Measurements from ENCODE around the gene NFKB2. TPM values are rescaled to one million over a fixed set of nuclear protein-coding genes. Genes with fewer than 3 reads are reported as not detected.

The NFKB2 gene
- total and polyA plus RNA-seq, 2 of the 8 experiments (the other 6 are each of a cell fraction or from before 2014, with no cell fraction given): 20.4 to 31.4 TPM

GRCh38 chr10:102368077-102368476, 27.4 kb upstream of the NFKB2 start:
- H4K20me1 ChIP-seq (replicated peaks in 1 of 2; ENCODE audit: control insufficient read depth in 1 of 2, insufficient read depth in 2 of 2, low read length in 2 of 2): peaks cover 0 to under 1% of the 10 kb centered on the region in 2 experiments
- H3K23me2 ChIP-seq (ENCODE audit: low read depth, low read length): no peaks in the 10 kb centered on the region
- H3K4me1 ChIP-seq (replicated peaks in 1 of 4; ENCODE audit: control insufficient read depth in 3 of 4, insufficient read depth in 4 of 4, low read length in 3 of 4): no peaks in the 10 kb centered on the region
- no peak overlapping the region for H3K4me2 ChIP-seq (ENCODE audit: insufficient read depth in 1 of 2, low read depth in 2 of 2, low read length in 2 of 2)
- H2BK20ac ChIP-seq (ENCODE audit: low read length): no peak overlapping the region
- H3K9me3 ChIP-seq (ENCODE audit: insufficient read depth in 2 of 2, low read depth in 1 of 2, low read length in 1 of 2): no peaks in the 10 kb centered on the region
- POLR2A ChIA-PET (ENCODE audit: partially characterized antibody): no interaction called here
- no peak overlapping the region for H3K18ac ChIP-seq (ENCODE audit: extremely low read depth, low read length)
- peaks cover 4 to 58% (median 42%) of the 10 kb centered on the region in 4 experiments; a peak in 7 of 8 replicates for H3K36me3 ChIP-seq (ENCODE audit: control insufficient read depth in 2 of 4, insufficient read depth in 4 of 4, low read length in 3 of 4)
- H3K4me3 ChIP-seq (ENCODE audit: extremely low read depth in 1 of 4, insufficient read depth in 2 of 4, low read depth in 3 of 4, low read length in 4 of 4): no peak overlapping the region
- H2BK15ac ChIP-seq (ENCODE audit: low read length): no peak overlapping the region
- no peaks in the 10 kb centered on the region for H3K27me3 ChIP-seq (replicated peaks in 1 of 4; ENCODE audit: control insufficient read depth in 3 of 4, extremely low read depth in 1 of 4, insufficient read depth in 3 of 4, low read length in 3 of 4)
- TF ChIP-seq SRF (IDR thresholded peaks at IDR 0.05; ENCODE audit: low read depth, low read length) (no peak), EZH2 (IDR thresholded peaks at IDR 0.05; ENCODE audit: low read depth, low read length, severe bottlenecking) (no peak), TAF1 (IDR thresholded peaks at IDR 0.05; ENCODE audit: low read depth, low read length) (no peak), MAX (IDR thresholded peaks at IDR 0.05) (no peak)
- H3K56ac ChIP-seq (replicated peaks; ENCODE audit: insufficient read length, low read depth, low read length): no peak overlapping the region
- no peak overlapping the region for H2AFZ ChIP-seq (ENCODE audit: low read length)
- no peak overlapping the region for H3K4ac ChIP-seq (replicated peaks; ENCODE audit: insufficient read length, low read depth, low read length)
- no peaks in the 10 kb centered on the region for H3K79me2 ChIP-seq (ENCODE audit: control insufficient read depth in 1 of 2, insufficient read depth in 2 of 2, low read length in 2 of 2)
- no peak overlapping the region for H2AK5ac ChIP-seq (ENCODE audit: low read depth, low read length)
- no peak overlapping the region for H3K23ac ChIP-seq (ENCODE audit: insufficient read length)
- H3K9ac ChIP-seq (replicated peaks in 1 of 4; ENCODE audit: extremely low read depth in 1 of 4, low read depth in 3 of 4, low read length in 3 of 4): no peak overlapping the region
- H3K14ac ChIP-seq (ENCODE audit: insufficient read length): no peak overlapping the region
- H4K5ac ChIP-seq (ENCODE audit: insufficient read length, low read depth, low read length): no peak overlapping the region
- no peak overlapping the region for H2BK120ac ChIP-seq (replicated peaks; ENCODE audit: low read depth, low read length)
- H3K27ac ChIP-seq (ENCODE audit: low read depth, low read length): no peak overlapping the region
- WGBS, 2 experiments (ENCODE audit: extremely low coverage in 1 of 2, insufficient coverage in 1 of 2, insufficient read length in 1 of 2, insufficient replicate concordance in 2 of 2, low coverage in 1 of 2, low lambda C conversion rate in 2 of 2, missing lambda C conversion rate in 1 of 2): 92% methylated on average over 3 of the region's 3 CpGs; no CpG with 5 or more reads in 1 of the 2 experiments
- H4K8ac ChIP-seq (ENCODE audit: extremely low read depth, insufficient read depth, low read length): no peak overlapping the region
- no peak overlapping the region for H2BK12ac ChIP-seq (ENCODE audit: low read depth, low read length)
- H4K91ac ChIP-seq (replicated peaks; ENCODE audit: insufficient read length, low read length): no peak overlapping the region
- DNase-seq (ENCODE audit: low read depth in 1 of 2, low spot score in 2 of 2): no peak
- no peak for FAIRE-seq
- no peaks in the 10 kb centered on the region for H3K79me1 ChIP-seq (ENCODE audit: low read depth, low read length)
- H2BK5ac ChIP-seq (ENCODE audit: low read depth, low read length): no peak overlapping the region
- CTCF ChIA-PET (ENCODE audit: partially characterized antibody): interaction anchor here (0.7 to 17.3 kb wide), 9 partner anchors 11 to 137 kb away, joined by 3 to 198 read pairs (median 6); no protein-coding TSS in a partner anchor
